K562 (cell line): ENCODE measurements around the gene SPAG16. TPM values are rescaled to one million over a fixed set of nuclear protein-coding genes. Genes with fewer than 3 reads are reported as not detected.

Experiments
- ATAC-seq: fragments of 200-7000 bp; cut with Tn5 transposase; 3 replicates; pipeline ENCODE4 v1.9.1; 2020; ENCODE audit warnings: moderate library complexity
- BruUV-seq: library from RNA; stranded (reverse); fragments of 400-500 nt; replicated peaks from 2 replicates; lab custom pipeline; 2021; lab: Mats Ljungman, UMichigan
- CTCF ChIA-PET: fragments of 300-600 bp; formaldehyde crosslinking; extraction: SDS; loops from one replicate; lab custom pipeline; 2021; ENCODE audit warnings: low intra/inter-chr PET ratio; lab: Yijun Ruan, JAX
- POLR2A ChIA-PET: fragments of 300-600, 350-650 bp; sonication (Branson Sonifier 250); formaldehyde crosslinking; extraction: SDS; loops from one replicate; lab custom pipeline; 2021; ENCODE audit warnings: antibody characterized with exemption, inconsistent platforms; lab: Yijun Ruan, JAX
- DNase-seq, 4 experiments: peaks; one replicate each; pipeline versions ENCODE4 v3.0.0 to v3.0.0-alpha.2; 2011 to 2018; ENCODE audit warnings: low spot score in 3 of 4, mixed read lengths in 3 of 4; ENCODE audit errors: extremely low read depth in 1 of 4
- FAIRE-seq: peaks from 2 replicates; lab custom pipeline; 2011; peaks lifted over from hg19 to GRCh38; lab: Jason Lieb, UNC
- H2AFZ ChIP-seq: 2 replicates; pipeline ENCODE4 v1.6.0; 2011; ENCODE audit warnings: low read depth, low read length, control low read depth, inconsistent platforms
- H3K27ac ChIP-seq: fragments of 200-600 bp; 3 replicates; pipeline ENCODE4 v1.8.0; 2011; ENCODE audit warnings: low read depth, mild to moderate bottlenecking, control low read depth, inconsistent platforms, low read length, moderate library complexity, mixed read lengths; ENCODE audit errors: extremely low read depth
- H3K27me3 ChIP-seq, 2 experiments: fragments of 300-600 bp in 1 of 2; 2 replicates in 1 of 2; 3 replicates in 1 of 2; pipeline versions ENCODE4 v1.6.0 to v1.8.0; 2011; ENCODE audit warnings: inconsistent platforms in 2 of 2, low read length in 2 of 2, mild to moderate bottlenecking in 1 of 2, mixed read lengths in 1 of 2, moderate library complexity in 1 of 2; ENCODE audit not compliant: control insufficient read depth in 2 of 2, insufficient read depth in 2 of 2
- H3K36me3 ChIP-seq: fragments of 300-600 bp; 3 replicates; pipeline ENCODE4 v1.8.0; 2011; ENCODE audit warnings: mild to moderate bottlenecking, low read length, inconsistent platforms; ENCODE audit not compliant: control insufficient read depth, insufficient read depth
- H3K4me1 ChIP-seq, 2 experiments: fragments of 200-600 bp in 1 of 2; replicated peaks in 1 of 2; 2 replicates in 1 of 2; 3 replicates in 1 of 2; pipeline versions ENCODE4 v1.5.1 to v1.8.0; 2011; ENCODE audit warnings: inconsistent platforms in 2 of 2, low read length in 2 of 2, mild to moderate bottlenecking in 1 of 2, mixed read lengths in 1 of 2, moderate library complexity in 1 of 2; ENCODE audit not compliant: control insufficient read depth in 2 of 2, insufficient read depth in 2 of 2
- H3K4me2 ChIP-seq: 2 replicates; pipeline ENCODE4 v1.6.1; 2011; ENCODE audit warnings: low read length, control low read depth, inconsistent platforms, mixed read lengths; ENCODE audit not compliant: insufficient read depth
- H3K4me3 ChIP-seq: fragments of 200-600 bp; sonication (generic), shearing (Covaris generic); 2 replicates; pipeline ENCODE4 v1.5.1; 2016; ENCODE audit warnings: control low read depth, inconsistent platforms
- H3K79me2 ChIP-seq: fragments of 200-600 bp; 3 replicates; pipeline ENCODE4 v1.8.0; 2011; ENCODE audit warnings: low read length, inconsistent platforms; ENCODE audit not compliant: control insufficient read depth, insufficient read depth
- H3K9ac ChIP-seq, 2 experiments: 2 replicates each; pipeline versions ENCODE4 v1.6.0 to v1.6.1; 2011; ENCODE audit warnings: low read depth in 2 of 2, low read length in 2 of 2, control low read depth in 1 of 2, inconsistent platforms in 1 of 2, mild to moderate bottlenecking in 1 of 2, mixed read lengths in 1 of 2; ENCODE audit not compliant: insufficient read depth in 1 of 2
- H3K9me1 ChIP-seq: one replicate; pipeline ENCODE4 v1.6.0; 2011; ENCODE audit warnings: inconsistent platforms, mild to moderate bottlenecking, low read length, moderate library complexity; ENCODE audit not compliant: control insufficient read depth, insufficient read depth
- H3K9me3 ChIP-seq: replicated peaks from 2 replicates; pipeline ENCODE4 v1.5.1; 2011; ENCODE audit warnings: low read depth, low read length, inconsistent platforms; ENCODE audit not compliant: control insufficient read depth, insufficient read depth
- H4K20me1 ChIP-seq: replicated peaks from 2 replicates; pipeline ENCODE4 v1.6.1; 2011; ENCODE audit warnings: low read length, inconsistent platforms, mixed read lengths; ENCODE audit not compliant: control insufficient read depth, insufficient read depth
- ATF1 ChIP-seq, 2 experiments: fragments of 450-650 bp in 1 of 2; IDR thresholded peaks; 2 replicates each; pipeline ENCODE4 v1.6.1; 2016; ENCODE audit warnings: missing compliant biosample characterization in 1 of 2, missing genetic modification characterization in 1 of 2
- CREM ChIP-seq: IDR thresholded peaks from 2 replicates; pipeline ENCODE4 v1.6.1; 2014; ENCODE audit warnings: antibody characterized with exemption, low read depth
- ELF2 ChIP-seq: fragments of 250-450 bp; sonication (Bioruptor Pico); IDR thresholded peaks from 2 replicates; pipeline ENCODE4 v1.5.0; 2021; ENCODE audit warnings: mild to moderate bottlenecking
- PYGO2 ChIP-seq: fragments of 450-650 bp; IDR thresholded peaks from 2 replicates; pipeline ENCODE4 v1.6.1; 2016; ENCODE audit warnings: mild to moderate bottlenecking, missing genetic modification characterization, moderate library complexity, missing compliant biosample characterization
- RBM17 ChIP-seq: fragments of 200-400 bp; formaldehyde crosslinking; IDR thresholded peaks from 2 replicates; pipeline ENCODE4 v1.6.1; 2017; ENCODE audit warnings: low read depth, mild to moderate bottlenecking, low read length, borderline replicate concordance
- SMC3 ChIP-seq: conservative IDR thresholded peaks from 2 replicates; pipeline ENCODE4 v1.6.1; 2011; ENCODE audit warnings: low read depth, low read length, improper control_type of control experiment; ENCODE audit not compliant: insufficient read depth
- TCF3 ChIP-seq: sonication (generic); formaldehyde crosslinking; IDR thresholded peaks from 2 replicates; pipeline ENCODE4 v1.4.0; 2020; ENCODE audit warnings: mild to moderate bottlenecking, missing genetic modification reagents
- ZNF174 ChIP-seq: fragments of 250-450 bp; sonication (Bioruptor Pico); IDR thresholded peaks from 2 replicates; pipeline ENCODE4 v1.4.0; 2020; ENCODE audit warnings: mild to moderate bottlenecking
- ZNF444 ChIP-seq: fragments of 250-450 bp; sonication (Bioruptor Pico); IDR thresholded peaks from 2 replicates; pipeline ENCODE4 v1.4.0; 2020; ENCODE audit warnings: mild to moderate bottlenecking, moderate library complexity
- ZNF57 ChIP-seq: fragments of 450-650 bp; formaldehyde crosslinking; IDR thresholded peaks from 2 replicates; pipeline ENCODE4 v1.4.0; 2020; ENCODE audit warnings: mild to moderate bottlenecking, moderate library complexity
- WGBS: fragments of 100-300 bp; shearing (Covaris generic); methylation state at CpG from one replicate; pipeline ENCODE4 v1.1.6; 2016; ENCODE audit warnings: low coverage, mixed read lengths; ENCODE audit not compliant: insufficient coverage; ENCODE audit errors: missing lambda C conversion rate; 5-methylcytosine and 5-hydroxymethylcytosine counted together
- in situ Hi-C: fragments of 300-500 bp; cut with MboI; formaldehyde crosslinking; loops from 4 replicates; pipeline ENCODE4 v1.15.0; 2018; ENCODE audit warnings: inconsistent platforms, mixed read lengths
- intact Hi-C: fragments of 100-400 bp; cut with micrococcal nuclease; formaldehyde crosslinking; loops from 2 replicates; pipeline ENCODE4 v1.14.2; 2022
- polyA plus RNA-seq, 8 experiments: library from polyadenylated mRNA; depleted of rRNA in 4 of 8; stranded (reverse) in 5 of 8; unstranded in 3 of 8; fragments of >200 nt; fragmentation: Nextera tagmentation in 2 of 8; fragmentation: Illumina TruSeq in 1 of 8; extraction: Ambion mirVana in 2 of 8; extraction: Trizol in 1 of 8; gene quantifications; 2 replicates each; pipeline versions ENCODE4 v1.2.1 to v1.2.3, GENCODE V29; 2011 to 2014; ENCODE audit warnings: inconsistent platforms in 1 of 8, missing spikeins in 1 of 8
- total RNA-seq, 7 experiments: library from RNA; depleted of rRNA in 6 of 7; stranded (reverse); fragments of >200 nt in 6 of 7; fragmentation: Illumina TruSeq in 2 of 7; extraction: Trizol in 2 of 7; gene quantifications; 2 replicates each; pipeline versions ENCODE4 v1.2.1 to v1.2.3, GENCODE V29; 2011 to 2021; ENCODE audit warnings: low replicate concordance in 1 of 7
- TF ChIP-seq, protein P1 (sequence below): fragments of 250-450 bp; sonication (Bioruptor Pico); IDR thresholded peaks from 2 replicates; pipeline ENCODE4 v1.5.0; 2022; ENCODE audit warnings: mild to moderate bottlenecking
- TF ChIP-seq, protein P2 (sequence below): sonication (generic); formaldehyde crosslinking; IDR thresholded peaks from 2 replicates; pipeline ENCODE4 v1.8.1; 2022; ENCODE audit warnings: missing genetic modification reagents
- TF ChIP-seq, protein P3 (sequence below): fragments of 450-650 bp; IDR thresholded peaks from 2 replicates; pipeline ENCODE4 v1.6.1; 2016

SPAG16 gene
- total and polyA plus RNA-seq, 9 of the 15 experiments (the other 6 are each of a cell fraction or from before 2014, with no cell fraction given) = 0.98 to 5.9 (median 3.5) TPM

DNA sequence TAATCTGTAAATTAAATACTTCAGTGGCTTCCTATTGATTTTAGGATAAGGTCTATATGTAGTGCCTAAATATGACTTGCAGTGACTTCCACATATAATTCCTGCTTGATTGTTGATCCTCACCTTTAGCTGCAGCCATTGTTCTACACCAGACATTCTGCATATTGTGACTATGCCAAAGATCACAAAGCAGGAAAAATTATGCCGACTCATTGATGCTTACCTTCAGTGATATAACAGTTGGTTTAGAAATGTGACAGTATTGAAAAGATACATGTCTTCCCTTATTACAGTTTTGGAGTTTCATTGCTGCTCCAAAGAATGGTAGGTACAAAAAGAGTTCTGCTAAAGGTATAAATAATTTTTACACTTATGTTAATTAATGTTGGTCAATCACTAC, 12.3 kb upstream of the SPAG16 start (continued):
- TF ChIP-seq, protein P1, sequence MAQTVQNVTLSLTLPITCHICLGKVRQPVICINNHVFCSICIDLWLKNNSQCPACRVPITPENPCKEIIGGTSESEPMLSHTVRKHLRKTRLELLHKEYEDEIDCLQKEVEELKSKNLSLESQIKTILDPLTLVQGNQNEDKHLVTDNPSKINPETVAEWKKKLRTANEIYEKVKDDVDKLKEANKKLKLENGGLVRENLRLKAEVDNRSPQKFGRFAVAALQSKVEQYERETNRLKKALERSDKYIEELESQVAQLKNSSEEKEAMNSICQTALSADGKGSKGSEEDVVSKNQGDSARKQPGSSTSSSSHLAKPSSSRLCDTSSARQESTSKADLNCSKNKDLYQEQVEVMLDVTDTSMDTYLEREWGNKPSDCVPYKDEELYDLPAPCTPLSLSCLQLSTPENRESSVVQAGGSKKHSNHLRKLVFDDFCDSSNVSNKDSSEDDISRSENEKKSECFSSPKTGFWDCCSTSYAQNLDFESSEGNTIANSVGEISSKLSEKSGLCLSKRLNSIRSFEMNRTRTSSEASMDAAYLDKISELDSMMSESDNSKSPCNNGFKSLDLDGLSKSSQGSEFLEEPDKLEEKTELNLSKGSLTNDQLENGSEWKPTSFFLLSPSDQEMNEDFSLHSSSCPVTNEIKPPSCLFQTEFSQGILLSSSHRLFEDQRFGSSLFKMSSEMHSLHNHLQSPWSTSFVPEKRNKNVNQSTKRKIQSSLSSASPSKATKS (CRISPR knock-in tag) = no peak
- TF ChIP-seq ZNF444 (CRISPR knock-in tag) = no peak
- TF ChIP-seq ZNF174 (CRISPR knock-in tag) = no peak
- no peak for TF ChIP-seq TCF3 (CRISPR knock-in tag)
- TF ChIP-seq CREM = no peak
- no peak for TF ChIP-seq ATF1 (CRISPR knock-in tag; IDR thresholded peaks at IDR 0.05)
- TF ChIP-seq ATF1 (tag; IDR thresholded peaks at IDR 0.05) = no peak
- TF ChIP-seq RBM17 = no peak
- no peak for TF ChIP-seq ELF2 (CRISPR knock-in tag)
- TF ChIP-seq, all 486 proteins: peak for 0

DNA sequence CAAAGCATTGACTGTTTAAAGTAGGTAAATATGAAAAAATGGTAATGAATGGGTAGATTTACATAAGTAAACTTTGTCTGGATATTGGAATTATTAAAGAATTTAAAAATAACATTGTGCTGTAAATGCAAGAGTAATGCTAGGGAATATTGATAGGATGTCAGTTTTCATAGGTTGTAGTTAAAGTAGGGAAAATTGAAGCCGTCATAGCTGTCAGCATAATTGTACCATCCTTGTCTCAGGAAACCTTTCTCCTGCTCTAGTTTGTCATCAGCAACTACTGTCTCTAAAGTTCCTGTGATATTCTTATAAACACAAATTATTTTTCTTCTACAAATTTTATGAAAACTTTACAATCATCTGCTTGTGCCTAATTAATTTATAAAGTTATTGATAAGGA, 10.1 kb upstream of the SPAG16 start:
- TF ChIP-seq, protein P2, sequence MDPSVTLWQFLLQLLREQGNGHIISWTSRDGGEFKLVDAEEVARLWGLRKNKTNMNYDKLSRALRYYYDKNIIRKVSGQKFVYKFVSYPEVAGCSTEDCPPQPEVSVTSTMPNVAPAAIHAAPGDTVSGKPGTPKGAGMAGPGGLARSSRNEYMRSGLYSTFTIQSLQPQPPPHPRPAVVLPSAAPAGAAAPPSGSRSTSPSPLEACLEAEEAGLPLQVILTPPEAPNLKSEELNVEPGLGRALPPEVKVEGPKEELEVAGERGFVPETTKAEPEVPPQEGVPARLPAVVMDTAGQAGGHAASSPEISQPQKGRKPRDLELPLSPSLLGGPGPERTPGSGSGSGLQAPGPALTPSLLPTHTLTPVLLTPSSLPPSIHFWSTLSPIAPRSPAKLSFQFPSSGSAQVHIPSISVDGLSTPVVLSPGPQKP (CRISPR knock-in tag) = no peak
- no peak for TF ChIP-seq PYGO2 (tag)
- no peak for TF ChIP-seq ZNF57 (CRISPR knock-in tag)
- TF ChIP-seq, protein P3, sequence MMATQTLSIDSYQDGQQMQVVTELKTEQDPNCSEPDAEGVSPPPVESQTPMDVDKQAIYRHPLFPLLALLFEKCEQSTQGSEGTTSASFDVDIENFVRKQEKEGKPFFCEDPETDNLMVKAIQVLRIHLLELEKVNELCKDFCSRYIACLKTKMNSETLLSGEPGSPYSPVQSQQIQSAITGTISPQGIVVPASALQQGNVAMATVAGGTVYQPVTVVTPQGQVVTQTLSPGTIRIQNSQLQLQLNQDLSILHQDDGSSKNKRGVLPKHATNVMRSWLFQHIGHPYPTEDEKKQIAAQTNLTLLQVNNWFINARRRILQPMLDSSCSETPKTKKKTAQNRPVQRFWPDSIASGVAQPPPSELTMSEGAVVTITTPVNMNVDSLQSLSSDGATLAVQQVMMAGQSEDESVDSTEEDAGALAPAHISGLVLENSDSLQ = no peak
- no peak for TF ChIP-seq SMC3
- FAIRE-seq = no peak
- in situ Hi-C loops = no loop called here
- no peak overlapping the region for H3K9ac ChIP-seq
- no peaks in the 10 kb centered on the region for H3K9me3 ChIP-seq
- H3K4me2 ChIP-seq = no peak overlapping the region
- no peaks in the 10 kb centered on the region for H3K27me3 ChIP-seq
- no peak overlapping the region for H3K4me3 ChIP-seq
- 0% methylated on average over 1 of the region's 1 CpG for WGBS
- H3K36me3 ChIP-seq = no peaks in the 10 kb centered on the region
- no peaks in the 10 kb centered on the region for H3K79me2 ChIP-seq
- CTCF ChIA-PET = no interaction called here
- DNase-seq = no peak
- BruUV-seq = no TSS peak
- intact Hi-C loops = no loop called here
- POLR2A ChIA-PET = no interaction called here
- no peak for ATAC-seq
- H4K20me1 ChIP-seq = no peaks in the 10 kb centered on the region
- H3K9me1 ChIP-seq = no peaks in the 10 kb centered on the region
- H3K4me1 ChIP-seq = no peaks in the 10 kb centered on the region
- no peak overlapping the region for H2AFZ ChIP-seq
- H3K27ac ChIP-seq = no peak overlapping the region
